ENCODE results near the gene KLF11.
"Not testable (repeated sequence)": the region's sequence is repeated elsewhere in the genome, so short reads cannot be mapped to it uniquely, and the experiment has no call there.

The KLF11 gene

DNA sequence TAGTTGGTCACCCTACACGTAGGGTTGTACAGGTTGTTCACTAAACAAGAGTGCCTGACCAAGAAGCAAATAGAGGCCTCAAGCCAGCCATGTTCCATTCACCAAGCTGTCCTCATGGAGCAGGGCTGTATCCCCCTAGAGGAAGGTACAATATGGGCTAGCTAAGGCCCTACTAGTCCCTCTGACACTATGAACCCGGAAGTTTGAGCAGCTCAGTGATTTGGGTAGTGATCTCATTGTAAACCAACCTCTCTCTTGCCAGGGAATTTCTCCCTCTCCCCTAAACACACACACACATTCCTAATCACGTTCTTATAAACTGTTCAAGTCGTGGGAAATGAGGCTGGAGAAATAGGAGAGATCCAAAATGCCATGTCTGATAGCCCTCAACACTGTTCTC, 43.6 kb downstream of the KLF11 start:
- Histone ChIP-seq H3K36me3 (ENCODE audit: insufficient read depth, low read length) (no peaks in the 10 kb centered on the region), H3K9me3 (ENCODE audit: low read length) (no peaks in the 10 kb centered on the region), H3K4me1 (ENCODE audit: insufficient read depth, low read length) (no peaks in the 10 kb centered on the region), H3K4me3 (ENCODE audit: low read length) (no peak overlapping the region), H3K27me3 (ENCODE audit: insufficient read depth, low read length) (peaks cover 22% of the 10 kb centered on the region), H2AFZ (ENCODE audit: low read depth, low read length) (no peak overlapping the region)

DNA sequence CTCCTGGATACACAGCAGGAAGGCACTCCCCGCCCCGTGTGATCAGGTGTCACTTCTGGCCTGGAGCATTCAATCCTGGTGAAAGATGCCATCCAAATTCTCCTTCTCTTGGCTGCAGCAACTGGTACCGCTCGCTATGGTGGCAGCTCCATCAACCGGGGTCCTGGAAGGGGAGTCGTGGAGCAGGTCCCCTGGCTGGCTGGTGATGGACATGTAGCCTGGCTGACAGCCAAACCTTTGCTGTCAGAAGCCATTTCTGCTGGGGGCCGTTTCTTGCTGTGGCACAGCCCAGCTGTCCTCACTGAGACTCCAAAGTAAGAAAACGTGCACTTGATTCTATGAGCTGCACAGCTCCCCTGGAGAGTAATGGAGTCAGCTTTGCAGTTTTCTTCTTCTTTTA, 44.0 kb downstream of the KLF11 start:
- no peak overlapping the region for H3K4me3 ChIP-seq (ENCODE audit: low read length)
- H3K27me3 ChIP-seq (ENCODE audit: insufficient read depth, low read length): peaks cover 22% of the 10 kb centered on the region
- H3K9me3 ChIP-seq (ENCODE audit: low read length): no peaks in the 10 kb centered on the region
- H3K36me3 ChIP-seq (ENCODE audit: insufficient read depth, low read length): no peaks in the 10 kb centered on the region
- H3K4me1 ChIP-seq (ENCODE audit: insufficient read depth, low read length): no peaks in the 10 kb centered on the region
- H2AFZ ChIP-seq (ENCODE audit: low read depth, low read length): no peak overlapping the region

DNA sequence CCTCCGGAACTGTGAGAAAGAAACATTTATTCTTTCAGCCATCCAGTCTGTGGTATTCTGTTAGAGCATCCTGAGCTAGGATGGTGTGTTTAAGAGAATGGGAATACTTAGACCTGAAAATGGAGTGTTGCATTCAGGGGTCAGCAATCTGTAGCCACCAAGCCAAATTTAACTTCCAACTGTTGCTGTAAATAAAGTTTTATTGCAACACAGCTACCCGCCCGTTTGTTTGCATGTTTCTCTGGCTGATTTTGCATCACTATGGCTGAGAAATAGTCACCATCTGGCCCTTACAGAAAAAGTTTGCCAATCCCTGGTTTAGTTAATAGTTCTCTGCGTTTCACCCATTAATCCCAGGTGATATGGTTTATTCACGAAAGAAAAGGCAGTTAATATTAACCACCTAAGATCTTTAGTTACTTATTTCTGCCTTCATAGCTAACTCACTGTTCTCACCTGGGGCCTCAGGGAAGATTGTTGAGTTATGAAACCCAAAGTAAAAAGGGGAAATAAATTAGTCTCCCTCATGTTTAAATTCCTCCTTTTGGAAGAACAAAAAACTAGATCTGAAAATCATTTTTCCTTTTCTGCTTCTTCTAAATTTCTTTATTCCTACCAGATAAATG, 46.3 kb downstream of the KLF11 start:
- Histone ChIP-seq H3K9me3 (ENCODE audit: low read length) (no peaks in the 10 kb centered on the region), H3K36me3 (ENCODE audit: insufficient read depth, low read length) (no peaks in the 10 kb centered on the region), H3K4me3 (ENCODE audit: low read length) (no peak overlapping the region), H3K4me1 (ENCODE audit: insufficient read depth, low read length) (peaks cover 10% of the 10 kb centered on the region), H3K27me3 (ENCODE audit: insufficient read depth, low read length) (peaks cover 9% of the 10 kb centered on the region), H2AFZ (ENCODE audit: low read depth, low read length) (no peak overlapping the region)

DNA sequence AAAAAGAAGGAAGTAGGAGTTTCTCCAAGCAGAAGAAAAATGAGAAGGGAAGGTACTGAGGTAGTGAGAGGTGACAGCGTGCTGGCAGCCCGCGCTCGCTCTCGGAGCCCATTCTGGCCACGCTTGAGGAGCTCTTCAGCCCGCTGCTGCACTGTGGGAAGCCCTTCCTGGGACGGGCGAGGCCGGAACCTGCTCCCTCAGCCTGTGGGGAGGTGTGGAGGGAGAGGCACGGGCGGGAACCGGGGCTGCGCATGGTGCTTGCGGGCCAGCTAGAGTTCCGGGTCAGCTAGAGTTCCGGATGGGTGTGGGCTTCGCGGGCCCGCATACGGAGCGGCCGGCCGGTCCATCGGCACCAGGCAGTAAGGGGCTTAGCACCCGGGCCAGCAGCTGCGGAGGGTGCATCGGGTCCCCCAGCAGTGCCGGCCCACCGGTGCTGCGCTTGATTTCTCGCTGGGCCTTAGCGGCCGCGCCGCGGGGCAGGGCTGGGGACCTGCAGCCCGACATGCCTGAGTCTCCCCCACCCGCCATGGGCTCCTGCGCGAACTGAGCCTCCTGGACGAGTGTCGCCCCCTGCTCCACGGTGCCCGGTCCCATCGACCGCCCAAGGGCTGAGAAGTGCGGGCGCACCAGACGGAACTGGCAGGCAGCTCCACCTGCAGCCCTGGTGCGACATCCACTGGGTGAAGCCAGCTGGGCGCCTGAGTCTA, 48.0 kb downstream of the KLF11 start:
- no peaks in the 10 kb centered on the region for H3K36me3 ChIP-seq (ENCODE audit: insufficient read depth, low read length)
- H2AFZ ChIP-seq (ENCODE audit: low read depth, low read length): no peak overlapping the region
- H3K4me1 ChIP-seq (ENCODE audit: insufficient read depth, low read length): peaks cover 16% of the 10 kb centered on the region
- H3K9me3 ChIP-seq (ENCODE audit: low read length): no peaks in the 10 kb centered on the region
- H3K27me3 ChIP-seq (ENCODE audit: insufficient read depth, low read length): peaks cover 5% of the 10 kb centered on the region
- H3K4me3 ChIP-seq (ENCODE audit: low read length): no peak overlapping the region

DNA sequence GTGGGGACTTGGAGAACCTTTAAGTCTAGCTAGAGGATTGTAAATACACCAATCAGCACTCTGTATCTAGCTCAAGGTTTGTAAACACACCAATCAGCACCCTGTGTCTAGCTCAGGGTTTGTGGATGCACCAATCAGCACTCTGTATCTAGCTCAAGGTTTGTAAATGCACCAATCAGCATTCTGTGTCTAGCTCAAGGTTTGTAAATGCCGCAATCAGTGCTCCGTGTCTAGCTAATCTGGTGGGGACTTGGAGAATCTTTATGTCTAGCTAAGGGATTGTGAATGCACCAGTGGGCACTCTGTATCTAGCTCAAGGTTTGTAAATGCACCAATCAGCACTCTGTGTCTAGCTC, 48.5 kb downstream of the KLF11 start:
- H3K9me3 ChIP-seq (ENCODE audit: low read length); H3K36me3 ChIP-seq (ENCODE audit: insufficient read depth, low read length); H3K4me3 ChIP-seq (ENCODE audit: low read length); H2AFZ ChIP-seq (ENCODE audit: low read depth, low read length); H3K27me3 ChIP-seq (ENCODE audit: insufficient read depth, low read length): not testable (repeated sequence)
- peaks cover 21% of the 10 kb centered on the region for H3K4me1 ChIP-seq (ENCODE audit: insufficient read depth, low read length)

DNA sequence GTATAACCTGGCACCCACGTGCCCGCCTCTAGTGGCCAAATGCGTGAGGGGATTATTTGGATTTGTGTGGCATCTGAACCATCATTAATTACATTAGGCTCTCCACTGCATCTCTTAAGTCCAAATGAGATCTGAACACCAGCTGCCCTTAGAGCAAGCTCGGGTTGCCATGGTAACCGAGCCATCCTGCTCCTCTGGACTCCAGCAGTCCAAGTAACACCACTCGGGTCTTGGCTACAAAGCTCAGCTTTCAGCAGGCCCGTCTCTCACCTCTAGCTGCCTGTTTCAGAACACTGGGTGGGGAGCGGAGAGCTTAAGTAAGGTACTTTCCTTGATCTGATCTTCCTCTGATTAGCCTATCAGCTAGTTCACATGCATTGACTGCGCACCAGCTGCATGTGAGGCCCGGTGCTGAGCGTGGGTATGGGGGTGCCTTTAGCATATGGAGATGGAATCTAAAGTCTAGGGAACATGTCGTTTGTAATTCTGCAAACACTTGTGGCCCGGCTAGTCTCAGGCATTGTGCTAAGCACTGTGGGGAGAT, 51.0 kb downstream of the KLF11 start:
- Histone ChIP-seq H3K4me1 (ENCODE audit: insufficient read depth, low read length) (peaks cover 24% of the 10 kb centered on the region), H3K27me3 (ENCODE audit: insufficient read depth, low read length) (no peaks in the 10 kb centered on the region), H2AFZ (ENCODE audit: low read depth, low read length) (no peak overlapping the region), H3K4me3 (ENCODE audit: low read length) (no peak overlapping the region), H3K36me3 (ENCODE audit: insufficient read depth, low read length) (no peaks in the 10 kb centered on the region), H3K9me3 (ENCODE audit: low read length) (no peaks in the 10 kb centered on the region)

DNA sequence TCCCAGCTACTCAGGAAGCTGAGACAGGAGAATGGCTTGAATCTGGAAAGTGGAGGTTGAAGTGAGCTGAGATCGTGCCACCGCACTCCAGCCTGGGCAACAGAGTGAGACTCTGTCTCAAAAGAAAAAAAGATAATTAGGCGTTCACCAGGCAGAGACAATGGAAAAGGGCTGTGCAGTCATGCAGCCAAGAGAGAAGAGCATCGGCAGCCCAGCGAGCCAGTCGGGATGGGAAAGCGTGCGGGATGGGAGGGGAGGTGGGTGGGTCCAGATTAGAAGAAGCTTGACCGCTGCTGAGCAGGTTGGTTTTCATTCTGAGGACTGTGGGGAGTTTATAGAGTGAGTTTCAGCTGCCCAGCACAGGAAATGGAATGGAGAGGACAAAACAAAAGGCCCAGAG, 51.8 kb downstream of the KLF11 start:
- H3K36me3 ChIP-seq (ENCODE audit: insufficient read depth, low read length): no peaks in the 10 kb centered on the region
- no peaks in the 10 kb centered on the region for H3K27me3 ChIP-seq (ENCODE audit: insufficient read depth, low read length)
- no peak overlapping the region for H3K4me3 ChIP-seq (ENCODE audit: low read length)
- H3K4me1 ChIP-seq (ENCODE audit: insufficient read depth, low read length): peaks cover 24% of the 10 kb centered on the region
- H3K9me3 ChIP-seq (ENCODE audit: low read length): no peaks in the 10 kb centered on the region
- no peak overlapping the region for H2AFZ ChIP-seq (ENCODE audit: low read depth, low read length)

DNA sequence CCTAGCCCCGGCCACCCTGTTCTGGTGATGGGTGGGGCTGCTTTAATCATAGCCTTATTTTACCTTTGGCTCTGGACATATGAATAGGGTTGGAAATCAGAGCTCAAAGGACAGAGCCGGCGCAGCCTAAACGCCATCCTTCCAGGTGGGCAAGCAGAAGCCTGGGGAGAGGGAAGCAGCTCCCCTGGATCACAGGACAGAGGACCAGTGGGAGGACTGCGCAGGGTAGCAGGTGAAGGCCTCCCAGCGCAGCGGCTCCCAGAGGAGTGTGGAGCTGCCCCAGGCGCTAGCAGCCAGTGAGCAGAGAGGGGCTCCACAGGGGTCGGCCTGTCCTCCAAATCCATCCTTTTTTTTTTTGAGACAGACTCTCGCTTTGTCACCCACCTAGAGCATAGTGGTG, 53.3 kb downstream of the KLF11 start:
- H2AFZ ChIP-seq (ENCODE audit: low read depth, low read length): no peak overlapping the region
- H3K27me3 ChIP-seq (ENCODE audit: insufficient read depth, low read length): no peaks in the 10 kb centered on the region
- H3K36me3 ChIP-seq (ENCODE audit: insufficient read depth, low read length): no peaks in the 10 kb centered on the region
- H3K9me3 ChIP-seq (ENCODE audit: low read length): no peaks in the 10 kb centered on the region
- no peak overlapping the region for H3K4me3 ChIP-seq (ENCODE audit: low read length)
- peaks cover 28% of the 10 kb centered on the region for H3K4me1 ChIP-seq (ENCODE audit: insufficient read depth, low read length)

DNA sequence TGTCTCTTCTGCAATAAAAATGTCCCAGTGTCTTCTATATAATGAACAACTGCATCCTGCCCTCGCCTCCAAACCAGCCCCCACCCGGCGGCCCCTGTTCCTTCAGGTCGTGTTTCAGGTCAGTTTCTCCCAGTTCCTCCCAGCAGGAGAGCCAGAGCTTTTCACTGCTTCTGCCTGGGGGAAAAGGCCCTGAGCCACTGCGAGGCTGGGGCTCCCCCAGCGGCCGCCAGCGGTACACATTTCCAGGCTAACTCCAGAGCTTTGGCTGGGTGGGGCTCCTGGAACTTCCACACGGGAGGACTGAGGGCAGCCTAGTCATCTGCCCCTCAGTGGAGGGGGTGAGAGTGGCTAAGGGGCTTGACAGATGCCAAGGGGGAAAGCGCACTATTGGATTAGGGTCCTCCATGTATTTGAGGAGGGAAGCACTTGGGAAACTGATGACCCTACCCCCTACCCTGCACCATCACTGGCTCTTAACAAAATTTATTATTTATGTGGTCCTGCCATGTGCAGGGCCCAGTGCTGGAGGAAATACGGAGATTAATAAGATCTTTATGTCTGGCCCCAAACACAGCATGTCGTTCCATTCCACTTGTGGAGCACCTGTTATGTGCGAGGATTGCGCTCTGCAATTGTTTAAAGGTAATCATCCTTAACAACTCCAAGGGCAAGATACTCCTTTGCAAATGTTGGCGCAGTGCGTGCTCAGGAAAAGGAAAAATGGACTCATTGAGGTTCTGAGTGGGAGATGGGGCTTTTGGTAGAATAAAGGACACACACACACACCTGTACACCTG, 54.2 kb downstream of the KLF11 start:
- no peak overlapping the region for H3K4me3 ChIP-seq (ENCODE audit: low read length)
- H3K4me1 ChIP-seq (ENCODE audit: insufficient read depth, low read length): peaks cover 28% of the 10 kb centered on the region
- H3K27me3 ChIP-seq (ENCODE audit: insufficient read depth, low read length): no peaks in the 10 kb centered on the region
- no peak overlapping the region for H2AFZ ChIP-seq (ENCODE audit: low read depth, low read length)
- no peaks in the 10 kb centered on the region for H3K36me3 ChIP-seq (ENCODE audit: insufficient read depth, low read length)
- no peaks in the 10 kb centered on the region for H3K9me3 ChIP-seq (ENCODE audit: low read length)

DNA sequence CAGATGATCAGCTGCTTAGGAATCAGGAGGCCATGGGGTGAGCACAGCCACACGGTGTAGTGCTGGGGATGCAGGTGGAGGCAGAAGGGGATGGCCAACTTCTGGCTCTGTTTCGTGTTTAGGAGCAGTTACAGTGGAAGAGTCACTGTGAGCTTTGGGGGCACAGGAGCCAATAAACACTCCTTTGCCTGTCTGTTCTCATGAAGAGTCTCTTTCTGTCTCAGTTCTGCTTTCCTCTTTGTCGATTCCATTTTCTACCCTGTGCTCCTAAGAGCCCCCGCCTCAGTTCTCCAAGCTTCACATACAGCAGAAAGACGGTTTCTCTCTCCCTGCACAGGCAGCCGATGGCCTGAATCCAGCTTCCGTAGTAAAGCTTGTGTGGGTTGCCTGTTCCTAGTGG, 58.1 kb downstream of the KLF11 start:
- no peaks in the 10 kb centered on the region for H3K27me3 ChIP-seq (ENCODE audit: insufficient read depth, low read length)
- peaks cover 10% of the 10 kb centered on the region for H3K4me1 ChIP-seq (ENCODE audit: insufficient read depth, low read length)
- H2AFZ ChIP-seq (ENCODE audit: low read depth, low read length): no peak overlapping the region
- H3K4me3 ChIP-seq (ENCODE audit: low read length): no peak overlapping the region
- H3K9me3 ChIP-seq (ENCODE audit: low read length): no peaks in the 10 kb centered on the region
- no peaks in the 10 kb centered on the region for H3K36me3 ChIP-seq (ENCODE audit: insufficient read depth, low read length)

DNA sequence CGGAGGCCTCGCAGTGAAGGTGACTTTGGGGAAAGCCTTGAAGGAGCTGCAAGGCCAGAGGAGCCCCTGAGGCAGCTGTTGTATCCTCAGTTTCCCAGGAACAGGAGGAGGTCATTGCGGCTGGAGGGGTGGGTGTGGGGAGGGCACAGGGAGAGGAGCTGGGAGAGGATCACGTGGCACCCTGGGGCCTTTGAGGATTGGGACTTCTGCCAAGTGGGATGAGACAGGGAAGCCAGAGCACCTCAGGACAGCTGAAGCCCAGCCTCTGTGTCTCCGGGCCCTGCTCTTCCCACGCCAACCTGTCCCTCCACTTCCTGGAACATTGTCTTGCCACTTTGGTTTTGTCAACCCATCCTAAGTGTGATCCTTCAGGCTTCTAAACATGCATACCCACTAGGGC, 59.8 kb downstream of the KLF11 start:
- peaks cover 4% of the 10 kb centered on the region for H3K4me1 ChIP-seq (ENCODE audit: insufficient read depth, low read length)
- no peaks in the 10 kb centered on the region for H3K9me3 ChIP-seq (ENCODE audit: low read length)
- H3K4me3 ChIP-seq (ENCODE audit: low read length): no peak overlapping the region
- no peaks in the 10 kb centered on the region for H3K27me3 ChIP-seq (ENCODE audit: insufficient read depth, low read length)
- no peak overlapping the region for H2AFZ ChIP-seq (ENCODE audit: low read depth, low read length)
- no peaks in the 10 kb centered on the region for H3K36me3 ChIP-seq (ENCODE audit: insufficient read depth, low read length)
